Subcutaneous adipose tissue (tissue), 4 donors: ENCODE data around the gene UCP2. TPM values are rescaled to one million over a fixed set of nuclear protein-coding genes. Genes with fewer than 3 reads are reported as not detected.

ENCODE experiments used
- total RNA-seq, 4 donors: library from RNA; depleted of rRNA; stranded (reverse); fragments of >200 nt; gene quantifications; one replicate each; pipeline ENCODE4 v1.1.0, GENCODE V29; 2016
- TF ChIP-seq, protein P1 (sequence below): fragments of 450-650 bp; IDR thresholded peaks from one replicate; pipeline ENCODE4 v1.5.1; 2016; ENCODE audit warnings: low read depth, mild to moderate bottlenecking, control low read depth, antibody characterized with exemption, moderate library complexity

The UCP2 gene
- total RNA-seq, 4 donors from 2014 or later, result 43.6 to 127 (median 110) TPM

DNA sequence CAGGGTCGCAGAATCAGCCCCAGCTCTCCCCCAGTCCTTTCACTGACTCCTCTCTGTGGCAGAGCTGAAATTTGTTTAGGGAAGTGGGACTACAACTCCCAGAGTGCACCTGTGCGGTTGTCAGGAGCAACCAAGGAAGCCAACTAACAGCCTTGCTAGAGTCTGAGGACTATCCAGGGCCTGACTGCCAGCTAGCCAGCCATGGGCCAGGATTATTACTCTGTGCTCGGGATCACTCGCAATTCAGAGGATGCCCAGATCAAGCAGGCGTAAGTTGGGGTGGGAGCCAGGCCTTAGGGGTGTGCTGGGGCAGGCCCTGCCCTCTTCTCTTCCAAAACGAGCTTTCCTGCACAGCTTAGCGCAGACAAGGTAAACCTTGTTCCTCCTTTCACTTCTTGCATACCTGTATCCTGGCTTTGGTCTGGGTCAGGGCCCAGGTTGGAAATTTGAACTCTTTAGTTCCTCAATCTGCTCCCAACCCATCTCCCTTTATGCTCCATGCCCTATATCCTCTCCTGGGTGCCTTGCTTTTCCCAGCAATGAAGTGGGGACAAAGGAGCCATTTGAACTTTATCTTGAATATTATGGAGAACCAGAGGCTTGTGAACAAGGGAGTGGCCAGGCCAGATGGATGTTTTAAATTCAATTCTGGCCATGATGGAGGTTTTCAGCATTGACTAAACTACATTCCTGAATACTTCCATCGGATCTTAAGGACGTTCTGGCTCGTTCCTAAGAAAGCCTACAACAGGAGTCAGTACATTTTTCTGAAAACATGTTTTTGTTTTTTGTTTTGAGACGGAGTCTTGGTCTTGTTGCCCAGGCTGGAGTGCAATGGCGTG is 31.6 kb downstream of the UCP2 start, which contains the start of gene DNAJB13:
Gene DNAJB13 (plus strand): TSS at position 158 of the 842 bp plus-strand sequence. CDS start 44 bp downstream, at position 202.
- TF ChIP-seq, protein P1, sequence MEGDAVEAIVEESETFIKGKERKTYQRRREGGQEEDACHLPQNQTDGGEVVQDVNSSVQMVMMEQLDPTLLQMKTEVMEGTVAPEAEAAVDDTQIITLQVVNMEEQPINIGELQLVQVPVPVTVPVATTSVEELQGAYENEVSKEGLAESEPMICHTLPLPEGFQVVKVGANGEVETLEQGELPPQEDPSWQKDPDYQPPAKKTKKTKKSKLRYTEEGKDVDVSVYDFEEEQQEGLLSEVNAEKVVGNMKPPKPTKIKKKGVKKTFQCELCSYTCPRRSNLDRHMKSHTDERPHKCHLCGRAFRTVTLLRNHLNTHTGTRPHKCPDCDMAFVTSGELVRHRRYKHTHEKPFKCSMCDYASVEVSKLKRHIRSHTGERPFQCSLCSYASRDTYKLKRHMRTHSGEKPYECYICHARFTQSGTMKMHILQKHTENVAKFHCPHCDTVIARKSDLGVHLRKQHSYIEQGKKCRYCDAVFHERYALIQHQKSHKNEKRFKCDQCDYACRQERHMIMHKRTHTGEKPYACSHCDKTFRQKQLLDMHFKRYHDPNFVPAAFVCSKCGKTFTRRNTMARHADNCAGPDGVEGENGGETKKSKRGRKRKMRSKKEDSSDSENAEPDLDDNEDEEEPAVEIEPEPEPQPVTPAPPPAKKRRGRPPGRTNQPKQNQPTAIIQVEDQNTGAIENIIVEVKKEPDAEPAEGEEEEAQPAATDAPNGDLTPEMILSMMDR, result no peak

DNA sequence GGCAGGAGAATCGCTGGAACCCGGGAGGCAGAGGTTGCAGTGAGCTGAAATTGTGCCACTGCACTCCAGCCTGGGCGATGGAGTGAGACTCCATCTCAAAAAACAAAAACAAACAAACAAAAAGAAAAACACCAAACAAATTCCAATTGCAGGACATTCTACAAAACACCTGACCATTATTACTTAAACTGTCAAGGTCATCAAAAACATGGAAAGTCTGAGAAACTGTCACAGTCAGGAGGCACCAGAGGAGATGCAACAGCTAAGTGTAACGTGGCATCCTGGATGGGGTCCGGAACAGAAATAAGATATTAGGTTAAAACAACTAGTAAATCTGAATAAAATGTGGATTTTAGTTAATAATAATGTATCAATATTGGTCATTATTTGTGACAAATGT is 32.7 kb downstream of the UCP2 start:
- TF ChIP-seq, protein P1, result no peak

DNA sequence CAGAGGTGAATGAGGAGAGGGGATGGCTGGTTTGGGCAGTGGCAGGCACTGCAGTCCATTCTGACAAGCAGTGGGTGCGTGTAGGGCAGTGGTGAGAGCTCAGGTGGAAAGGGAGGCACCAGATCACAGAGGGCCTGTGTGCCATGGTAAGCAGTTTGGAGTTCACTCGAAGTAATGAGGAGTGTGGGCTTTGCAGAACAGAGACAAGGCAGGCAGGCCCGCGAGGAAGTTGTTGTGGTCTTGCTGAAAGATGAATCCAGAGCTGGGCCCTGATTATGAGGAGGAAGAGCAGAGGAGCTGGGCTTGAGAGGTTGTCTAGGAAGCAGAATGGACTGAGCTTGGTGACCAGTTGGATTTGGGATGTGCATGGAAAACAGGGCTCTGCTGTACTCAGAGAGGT is 33.4 kb downstream of the UCP2 start:
- TF ChIP-seq, protein P1, result no peak

DNA sequence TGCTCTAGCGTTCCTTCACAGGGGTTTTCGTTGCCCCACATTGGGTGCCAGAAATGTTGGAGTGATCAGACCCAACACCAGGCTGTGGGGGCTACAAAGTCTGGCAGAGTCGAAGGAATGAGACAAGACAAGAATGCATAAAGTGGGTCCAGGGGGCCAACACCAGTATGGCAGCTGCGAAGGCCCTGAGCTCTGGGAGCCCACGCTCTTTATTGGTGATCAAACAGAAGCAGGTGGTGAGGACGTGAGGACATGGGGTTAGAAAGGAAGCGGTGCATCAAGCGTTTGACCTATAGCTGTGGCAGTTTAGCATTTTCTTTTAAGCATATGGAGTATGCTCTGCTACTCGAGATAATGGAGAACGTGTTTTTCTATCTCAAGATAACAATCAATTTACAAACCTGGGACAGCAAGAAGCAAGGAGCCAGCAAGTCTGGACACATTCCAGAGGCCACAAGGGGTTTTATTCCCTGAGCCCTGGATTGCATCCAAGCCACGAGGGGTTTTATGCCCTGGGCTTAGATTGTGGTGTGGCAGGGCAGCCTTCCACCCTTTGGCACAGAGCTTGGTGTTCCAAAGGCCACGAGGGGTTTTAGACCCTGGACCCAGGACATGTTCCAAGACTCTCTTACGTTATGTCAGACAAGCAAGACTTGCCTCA is 35.7 kb downstream of the UCP2 start:
- TF ChIP-seq, protein P1, result no peak

DNA sequence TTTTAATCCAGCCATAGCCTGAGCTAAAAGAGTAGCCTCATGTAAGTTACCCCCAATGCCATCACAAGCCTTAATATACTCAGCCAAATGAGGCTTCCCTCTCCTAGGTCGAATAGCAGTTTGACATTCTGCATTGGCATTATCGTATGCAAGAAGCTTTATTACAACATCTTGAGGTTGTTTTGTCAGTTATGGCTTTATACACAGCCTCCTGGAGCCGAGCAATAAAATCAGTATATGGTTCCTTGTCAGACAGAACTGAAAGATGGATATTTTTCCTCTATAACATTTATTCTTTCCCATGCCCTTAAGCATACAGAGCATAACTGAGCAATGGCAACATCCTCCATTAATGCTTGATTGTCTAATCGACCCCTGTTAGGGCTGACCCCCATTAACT is 37.2 kb downstream of the UCP2 start:
- TF ChIP-seq, protein P1, result no peak

DNA sequence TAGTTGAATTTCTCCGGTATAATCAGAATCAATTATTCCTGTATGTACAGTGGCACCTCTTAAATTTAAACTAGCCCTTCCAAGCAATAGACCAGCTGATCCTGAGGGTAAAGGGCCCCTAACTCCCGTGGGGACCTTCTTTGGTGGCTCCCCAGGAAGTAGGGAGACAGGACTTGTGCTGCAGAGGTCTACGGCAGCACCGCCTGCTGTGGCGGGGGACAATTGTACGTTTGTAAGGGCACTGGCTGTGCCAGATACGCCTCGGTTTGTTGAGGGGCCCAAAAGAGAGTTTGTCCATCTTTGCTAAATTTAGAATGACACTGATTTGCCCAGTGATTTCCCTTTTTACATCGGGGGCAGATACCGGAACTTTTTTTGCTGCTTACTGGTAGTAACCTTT is 37.7 kb downstream of the UCP2 start:
- TF ChIP-seq, protein P1, result no peak

DNA sequence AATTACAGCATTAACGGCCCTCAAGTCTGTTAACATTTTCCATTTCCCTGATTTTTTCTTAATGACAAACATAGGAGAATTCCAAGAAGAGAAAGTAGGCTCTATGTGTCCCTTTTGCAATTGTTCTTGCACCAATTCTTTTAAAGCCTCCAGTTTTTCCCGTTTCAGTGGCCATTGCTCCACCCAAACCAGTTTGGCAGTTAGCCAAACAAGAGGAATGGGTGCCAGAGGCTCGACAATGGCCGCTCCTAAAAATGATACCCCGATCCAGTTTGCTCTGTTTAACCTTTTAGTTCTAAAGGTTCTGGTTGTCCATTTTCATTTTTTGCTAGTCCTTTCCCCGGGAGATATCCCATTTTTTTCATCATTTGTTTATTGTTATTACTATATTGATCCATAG is 38.6 kb downstream of the UCP2 start:
- TF ChIP-seq, protein P1, result no peak
